SW 1271 (cell line): ENCODE results near the gene ANXA2R.

Experiments used
- DNase-seq, 2 experiments: peaks; one replicate each; lab custom pipeline; 2025; lab: John Stamatoyannopoulos, UW

The ANXA2R gene

DNA sequence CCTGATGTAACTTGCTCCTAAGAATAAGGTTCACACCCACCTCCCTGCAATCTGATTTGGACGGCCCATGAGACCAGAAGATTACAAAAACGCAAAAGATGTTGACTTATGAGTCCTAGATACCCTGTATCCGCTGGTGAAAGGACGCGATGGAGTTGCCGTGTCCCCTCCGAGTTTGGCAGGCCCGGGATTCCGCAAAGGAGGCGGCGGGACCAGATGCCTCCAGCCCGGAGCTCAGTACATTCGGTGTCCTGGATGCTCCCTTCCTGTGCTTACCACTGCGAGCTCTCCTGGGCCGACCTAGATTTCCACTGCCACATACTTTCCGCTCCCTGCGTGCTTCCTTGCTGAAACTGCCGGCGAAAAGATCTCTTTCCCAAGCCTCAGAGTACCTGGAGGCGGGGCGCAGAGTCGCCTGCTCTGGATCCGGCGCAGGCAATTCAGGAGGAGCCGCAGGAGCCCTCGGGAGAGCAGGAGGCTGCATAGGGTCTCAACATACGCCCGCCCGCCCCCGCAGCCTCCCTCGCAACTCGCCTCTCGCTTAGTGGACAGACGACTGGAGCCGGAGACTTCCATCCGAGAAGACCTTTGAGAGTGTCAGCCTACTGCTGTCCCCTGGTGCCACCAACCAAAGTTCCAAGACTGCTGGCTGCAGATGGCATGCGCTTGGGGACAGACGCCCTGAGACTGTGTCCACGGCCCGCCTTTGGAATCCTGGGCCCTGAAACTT lies 39.8 kb downstream of the ANXA2R start:
- DNase-seq = no peak

DNA sequence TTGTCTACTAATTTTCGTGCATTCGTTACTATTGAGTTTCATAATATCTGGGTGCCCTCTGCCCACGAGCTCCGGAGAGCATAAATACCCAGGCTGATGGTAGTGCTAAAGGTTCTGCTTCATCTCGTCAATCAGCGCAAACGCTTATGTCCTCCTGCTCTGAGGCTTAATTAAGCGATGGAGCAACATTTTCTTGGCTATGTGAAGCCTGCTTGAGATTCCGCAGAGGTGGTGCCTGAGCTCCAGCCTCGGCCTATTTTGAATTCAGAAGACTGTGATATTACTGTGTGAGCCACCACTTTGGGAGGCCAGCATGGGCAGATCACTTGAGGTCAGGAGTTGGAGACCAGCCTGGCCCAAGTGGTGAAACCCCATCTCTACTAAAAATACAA lies 44.8 kb downstream of the ANXA2R start:
- DNase-seq = no peak

DNA sequence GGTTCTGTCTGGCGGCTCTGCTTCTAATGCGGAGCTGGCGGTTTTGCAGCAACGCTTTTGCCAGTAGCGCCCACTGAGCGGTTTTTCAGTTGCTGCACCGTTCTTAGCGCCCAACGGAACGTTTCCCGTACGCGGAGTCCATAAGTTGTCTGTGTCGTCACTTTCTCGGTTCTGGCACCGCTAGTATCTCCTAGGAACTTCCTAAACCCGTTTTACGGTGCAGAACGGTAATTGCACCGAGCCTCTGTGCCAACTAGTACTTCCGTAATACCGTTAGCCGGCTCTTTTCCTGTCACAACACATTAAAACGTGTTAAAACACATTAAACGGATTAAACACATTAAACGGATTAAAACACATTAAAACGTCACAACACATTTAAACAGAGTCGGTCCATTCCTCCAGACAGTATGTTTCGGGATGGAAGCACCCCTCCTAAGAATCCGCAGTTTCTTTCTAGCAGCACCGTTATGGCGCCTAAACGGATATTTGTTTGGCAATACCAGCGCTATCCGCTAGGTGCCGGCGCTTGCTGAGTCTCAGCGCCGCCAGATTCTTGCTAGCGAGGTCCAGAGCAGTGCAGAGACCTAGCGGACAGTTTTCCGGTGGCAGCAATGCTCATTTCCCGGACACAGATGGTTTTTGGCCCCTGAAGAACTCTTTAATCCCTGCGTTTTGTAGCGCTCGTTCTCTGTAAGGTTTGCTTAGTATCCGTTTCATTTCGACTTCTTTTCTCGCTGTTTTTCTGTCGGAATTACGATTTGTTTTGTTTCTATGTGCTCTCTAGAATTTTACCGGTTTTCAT lies 45.4 kb downstream of the ANXA2R start:
- peak; percentile 73 to 89 for DNase-seq

DNA sequence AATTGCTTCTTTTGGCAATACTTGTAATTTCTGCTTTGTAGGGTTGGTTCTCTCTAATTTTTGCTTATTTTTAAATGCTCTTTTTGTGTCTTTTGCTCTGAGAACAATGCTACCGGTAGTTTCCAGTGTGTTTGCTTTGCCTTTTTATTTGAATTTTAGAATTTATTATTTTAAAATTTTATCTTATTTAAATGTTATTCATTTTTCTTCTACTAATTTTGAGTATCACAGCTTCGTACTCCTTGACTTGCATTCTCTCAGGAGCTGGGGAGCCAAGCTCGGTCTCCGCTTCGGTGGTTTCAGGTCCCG lies 45.9 kb downstream of the ANXA2R start:
- DNase-seq = no peak

DNA sequence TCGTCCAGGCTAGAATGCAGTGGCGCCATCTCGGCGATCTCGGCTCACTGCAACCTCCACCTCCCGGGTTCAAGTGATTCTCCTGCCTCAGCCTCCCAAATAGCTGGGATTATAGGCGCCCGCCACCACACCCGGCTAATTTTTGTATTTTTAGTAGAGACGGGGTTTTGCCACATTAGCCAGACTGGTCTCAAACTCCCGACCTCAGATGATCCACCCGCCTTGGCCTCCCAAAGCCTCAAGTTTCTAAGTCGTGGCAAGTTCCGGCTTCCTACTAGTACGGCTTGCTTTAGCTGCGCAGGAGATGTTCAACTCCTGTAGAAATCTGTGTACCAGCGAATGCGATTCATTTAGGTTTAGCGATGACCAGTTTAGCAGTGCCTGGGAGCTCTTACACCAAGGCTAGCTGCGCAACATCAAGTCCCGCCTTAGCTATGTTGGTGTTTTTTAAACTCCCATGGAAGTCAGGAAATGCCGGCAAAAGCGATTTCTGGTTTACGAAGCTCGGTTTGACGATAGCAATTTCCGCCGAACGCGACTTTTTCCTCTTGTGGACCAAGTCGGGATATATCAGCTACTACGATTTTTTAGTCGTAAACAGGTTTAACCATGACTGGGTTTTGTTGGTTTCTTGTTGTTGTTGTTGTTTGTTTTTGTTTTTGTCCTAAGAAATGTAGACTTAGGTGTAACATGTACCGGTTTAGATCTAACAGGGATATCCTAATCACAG lies 46.4 kb downstream of the ANXA2R start:
- no peak for DNase-seq

DNA sequence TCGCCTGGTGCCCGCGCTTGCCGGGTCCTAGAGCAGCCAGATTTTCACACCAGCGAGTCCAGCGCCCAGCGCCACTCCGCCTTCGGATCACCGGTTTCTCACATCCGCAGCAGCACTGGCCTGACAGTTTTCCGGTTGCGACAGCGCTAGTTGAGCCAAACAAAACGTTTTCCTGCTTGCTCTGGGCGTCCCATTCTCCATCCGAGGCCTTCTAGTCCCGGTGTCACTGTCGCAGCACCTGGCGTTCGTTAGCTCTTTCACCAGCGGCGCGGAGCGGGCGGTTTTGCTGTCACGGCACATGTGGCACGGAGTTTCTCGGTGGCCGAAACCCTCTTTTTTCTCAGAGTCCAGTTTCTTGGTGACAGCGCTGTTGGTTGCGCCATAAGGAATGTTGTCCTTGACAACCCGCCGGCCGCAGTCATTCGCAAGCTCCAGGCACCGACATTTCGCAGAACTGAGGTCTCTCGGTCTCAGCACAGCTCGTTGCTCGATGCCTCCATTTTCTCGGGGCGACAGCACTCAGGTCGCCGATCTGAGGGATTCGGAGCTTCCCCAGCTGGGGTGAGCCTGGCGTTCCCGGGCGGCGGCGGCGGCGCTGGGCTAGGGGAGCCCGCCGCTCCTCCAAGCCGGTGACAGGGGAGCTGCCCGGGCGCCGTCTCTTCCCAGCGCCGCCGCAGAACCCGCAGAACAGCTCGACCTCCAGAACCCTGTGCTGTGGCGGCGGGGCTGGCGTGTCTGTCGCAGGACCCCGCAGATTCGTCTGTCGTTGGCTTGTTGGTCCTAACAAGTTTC lies 47.8 kb downstream of the ANXA2R start:
- DNase-seq = peak; percentile 31 to 61

DNA sequence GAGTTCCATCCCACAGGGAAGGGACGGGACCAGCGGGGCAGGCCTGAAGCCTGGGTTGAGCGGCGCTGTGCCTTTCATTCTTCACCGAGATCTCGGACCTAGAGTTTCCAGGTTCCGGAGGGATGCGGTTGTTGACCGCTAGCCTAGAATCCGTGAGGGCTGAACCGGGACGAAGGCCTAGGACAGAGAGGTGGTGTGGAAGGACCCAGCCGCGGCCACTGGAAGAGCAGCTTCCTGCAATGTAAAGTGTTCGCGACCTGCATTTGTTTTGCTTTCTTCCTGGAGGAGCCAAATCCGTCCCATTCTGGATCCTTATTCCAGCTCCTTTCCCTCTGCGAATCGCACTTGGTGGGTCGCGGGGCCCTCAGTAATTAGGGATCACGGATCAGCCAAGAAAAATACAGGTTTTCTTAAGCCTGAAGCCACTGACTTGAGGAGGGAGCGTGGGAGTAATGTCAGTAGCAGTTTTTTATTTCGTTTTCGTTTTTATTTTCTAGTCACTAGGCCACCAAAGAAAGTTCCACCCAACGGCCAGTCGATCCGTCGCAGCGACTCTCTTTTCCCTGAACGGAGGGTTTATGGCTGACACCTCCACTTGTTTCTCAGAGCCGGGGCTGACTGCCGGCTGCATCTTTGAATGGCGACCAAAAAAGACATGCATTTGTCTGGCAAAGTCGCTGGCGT lies 48.6 kb downstream of the ANXA2R start:
- DNase-seq = no peak

DNA sequence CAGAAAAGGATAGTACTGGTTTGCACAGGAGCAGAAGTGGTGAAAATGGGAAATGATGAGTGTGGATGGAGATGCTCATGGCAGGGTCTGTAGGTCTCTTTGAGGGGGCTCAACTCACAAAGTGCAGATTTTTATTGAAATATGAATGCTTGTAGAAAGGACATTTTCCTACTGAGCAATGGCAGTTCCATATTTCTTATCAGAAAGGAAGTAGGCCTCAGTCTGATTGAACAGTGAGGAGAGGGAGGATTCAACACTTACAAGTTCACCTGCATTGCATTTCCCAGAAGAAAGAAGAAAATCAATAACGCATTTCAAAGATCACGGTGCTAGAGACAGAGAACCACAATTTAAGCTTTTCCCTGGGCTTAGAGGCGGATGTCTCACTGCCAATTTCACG lies 49.2 kb downstream of the ANXA2R start:
- no peak for DNase-seq
